KMS-11 (cell line): ENCODE measurements around the gene SHROOM2.

Experiments used
- H2AFZ ChIP-seq: fragments of 200-600 bp; sonication (generic); 2 replicates; pipeline ENCODE4 v1.6.1; 2016; ENCODE audit warnings: antibody characterized with exemption, mixed run types, low read depth
- H3K27ac ChIP-seq: fragments of 200-600 bp; sonication (generic); 2 replicates; pipeline ENCODE4 v1.6.1; 2016; ENCODE audit warnings: mild to moderate bottlenecking, mixed run types
- H3K27me3 ChIP-seq: fragments of 200-600 bp; sonication (generic); 2 replicates; pipeline ENCODE4 v1.6.1; 2017; ENCODE audit warnings: mild to moderate bottlenecking, low read depth, mixed run types, moderate library complexity; ENCODE audit not compliant: insufficient read depth
- H3K36me3 ChIP-seq: fragments of 200-600 bp; sonication (generic); 2 replicates; pipeline ENCODE4 v1.6.1; 2017; ENCODE audit warnings: mild to moderate bottlenecking, mixed run types; ENCODE audit not compliant: insufficient read depth
- H3K4me1 ChIP-seq: fragments of 200-600 bp; sonication (generic); 2 replicates; pipeline ENCODE4 v1.6.1; 2016; ENCODE audit warnings: mild to moderate bottlenecking, low read depth, mixed run types; ENCODE audit not compliant: poor library complexity, severe bottlenecking
- H3K4me2 ChIP-seq: fragments of 200-600 bp; sonication (generic); 2 replicates; pipeline ENCODE4 v1.7.0; 2016; ENCODE audit warnings: mild to moderate bottlenecking, mixed run types
- H3K4me3 ChIP-seq: fragments of 200-600 bp; sonication (generic); IDR thresholded peaks from 2 replicates; pipeline ENCODE4 v1.6.1; 2017; ENCODE audit warnings: low read depth, low read length, mixed read lengths; ENCODE audit not compliant: insufficient read depth
- H3K79me2 ChIP-seq: fragments of 200-600 bp; sonication (generic); 2 replicates; pipeline ENCODE4 v1.6.1; 2016; ENCODE audit warnings: low read depth, mixed run types; ENCODE audit not compliant: insufficient read depth
- H3K9ac ChIP-seq: fragments of 200-600 bp; sonication (generic); 2 replicates; pipeline ENCODE4 v1.6.1; 2016; ENCODE audit warnings: mild to moderate bottlenecking, mixed run types
- H4K20me1 ChIP-seq: fragments of 200-600 bp; sonication (generic); 2 replicates; pipeline ENCODE4 v1.6.1; 2016; ENCODE audit warnings: mild to moderate bottlenecking, mixed run types; ENCODE audit not compliant: insufficient read depth
- TF ChIP-seq, protein P1 (sequence below): fragments of 200-600 bp; sonication (generic); conservative IDR thresholded peaks from 2 replicates; pipeline ENCODE4 v1.6.1; 2017; ENCODE audit warnings: low read depth, mild to moderate bottlenecking, antibody characterized with exemption, low read length, moderate library complexity, mixed read lengths

SHROOM2 gene

DNA sequence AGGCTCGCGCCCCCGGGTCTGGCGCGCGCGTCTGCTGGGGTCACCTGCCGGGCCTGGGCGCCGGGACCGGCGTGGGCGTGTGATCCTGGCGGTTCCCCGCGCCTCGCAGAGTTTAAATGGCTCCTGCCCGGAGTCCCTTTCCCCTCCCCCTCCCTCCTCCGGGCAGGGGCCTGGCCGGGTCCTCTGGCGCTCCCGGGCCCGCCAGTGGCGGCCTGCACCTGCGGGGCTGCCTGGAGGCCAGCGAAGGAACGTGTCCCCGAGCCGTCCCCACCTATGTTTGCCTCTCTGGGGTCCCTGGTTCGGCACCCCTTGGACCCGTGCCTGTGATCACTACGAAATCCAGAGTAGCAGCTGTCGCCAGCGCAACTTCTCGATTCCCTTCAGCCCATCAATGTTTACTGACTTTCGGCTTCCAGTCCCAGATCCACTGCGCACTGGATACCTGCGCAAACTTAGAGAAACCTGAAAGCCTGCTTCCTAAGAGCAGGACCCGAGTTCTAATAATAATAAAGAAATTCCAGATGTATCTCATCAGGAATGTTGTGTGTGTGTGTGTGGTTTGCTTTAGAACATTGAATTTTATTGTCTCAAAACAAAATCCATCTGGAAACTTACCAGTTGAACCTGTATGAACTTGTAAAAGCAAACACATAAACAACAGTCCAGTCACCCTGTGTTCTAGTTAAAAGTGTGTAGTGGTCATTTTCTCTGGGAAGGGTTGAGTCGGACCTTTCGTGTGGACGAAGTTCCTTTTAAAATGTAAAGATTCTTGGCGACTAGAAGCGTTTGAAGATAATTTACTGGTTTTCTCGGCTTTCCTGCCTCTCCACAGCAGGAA, 788 bp downstream of the SHROOM2 start:
- H3K27me3 ChIP-seq, result no peaks in the 10 kb centered on the region; the same call in 1 of the 2 replicates
- H3K4me2 ChIP-seq, result peak overlapping the region; percentile 42; the same call in 1 of the 2 replicates
- H2AFZ ChIP-seq, result peak overlapping the region; percentile 38
- TF ChIP-seq, protein P1, sequence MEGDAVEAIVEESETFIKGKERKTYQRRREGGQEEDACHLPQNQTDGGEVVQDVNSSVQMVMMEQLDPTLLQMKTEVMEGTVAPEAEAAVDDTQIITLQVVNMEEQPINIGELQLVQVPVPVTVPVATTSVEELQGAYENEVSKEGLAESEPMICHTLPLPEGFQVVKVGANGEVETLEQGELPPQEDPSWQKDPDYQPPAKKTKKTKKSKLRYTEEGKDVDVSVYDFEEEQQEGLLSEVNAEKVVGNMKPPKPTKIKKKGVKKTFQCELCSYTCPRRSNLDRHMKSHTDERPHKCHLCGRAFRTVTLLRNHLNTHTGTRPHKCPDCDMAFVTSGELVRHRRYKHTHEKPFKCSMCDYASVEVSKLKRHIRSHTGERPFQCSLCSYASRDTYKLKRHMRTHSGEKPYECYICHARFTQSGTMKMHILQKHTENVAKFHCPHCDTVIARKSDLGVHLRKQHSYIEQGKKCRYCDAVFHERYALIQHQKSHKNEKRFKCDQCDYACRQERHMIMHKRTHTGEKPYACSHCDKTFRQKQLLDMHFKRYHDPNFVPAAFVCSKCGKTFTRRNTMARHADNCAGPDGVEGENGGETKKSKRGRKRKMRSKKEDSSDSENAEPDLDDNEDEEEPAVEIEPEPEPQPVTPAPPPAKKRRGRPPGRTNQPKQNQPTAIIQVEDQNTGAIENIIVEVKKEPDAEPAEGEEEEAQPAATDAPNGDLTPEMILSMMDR, result no peak
- H3K9ac ChIP-seq, result no peak overlapping the region
- no peak overlapping the region for H3K27ac ChIP-seq
- H3K4me3 ChIP-seq, result no peak overlapping the region
- H4K20me1 ChIP-seq, result no peaks in the 10 kb centered on the region
- no peaks in the 10 kb centered on the region for H3K79me2 ChIP-seq
- H3K36me3 ChIP-seq, result no peaks in the 10 kb centered on the region
- no peaks in the 10 kb centered on the region for H3K4me1 ChIP-seq

DNA sequence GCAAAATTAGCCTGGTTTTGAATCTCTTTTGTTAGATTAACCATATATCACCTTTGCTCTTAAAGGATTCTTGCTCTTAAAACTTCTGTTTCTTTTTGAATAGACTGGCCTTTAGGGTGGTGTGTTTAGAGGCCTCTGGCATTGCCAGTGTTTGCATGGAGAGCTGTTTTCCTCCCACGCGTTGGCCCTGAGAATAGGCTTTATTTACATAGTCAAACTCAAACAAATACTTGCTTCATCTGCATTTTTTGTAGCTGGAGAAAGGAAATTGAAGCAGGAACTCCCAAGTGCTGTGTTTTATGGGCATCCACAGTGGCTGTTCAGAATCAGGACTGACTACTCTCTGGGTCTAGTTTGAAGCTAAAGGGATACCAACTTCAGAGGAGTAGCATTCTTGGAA, 2.7 kb downstream of the SHROOM2 start:
- H3K27ac ChIP-seq, result no peak overlapping the region
- no peak overlapping the region for H3K4me2 ChIP-seq
- H3K36me3 ChIP-seq, result no peaks in the 10 kb centered on the region
- H3K4me1 ChIP-seq, result no peaks in the 10 kb centered on the region
- TF ChIP-seq, protein P1, result no peak
- H4K20me1 ChIP-seq, result no peaks in the 10 kb centered on the region
- no peaks in the 10 kb centered on the region; the same call in 1 of the 2 replicates for H3K27me3 ChIP-seq
- H2AFZ ChIP-seq, result no peak overlapping the region
- no peak overlapping the region for H3K9ac ChIP-seq
- no peaks in the 10 kb centered on the region for H3K79me2 ChIP-seq
- H3K4me3 ChIP-seq, result no peak overlapping the region

DNA sequence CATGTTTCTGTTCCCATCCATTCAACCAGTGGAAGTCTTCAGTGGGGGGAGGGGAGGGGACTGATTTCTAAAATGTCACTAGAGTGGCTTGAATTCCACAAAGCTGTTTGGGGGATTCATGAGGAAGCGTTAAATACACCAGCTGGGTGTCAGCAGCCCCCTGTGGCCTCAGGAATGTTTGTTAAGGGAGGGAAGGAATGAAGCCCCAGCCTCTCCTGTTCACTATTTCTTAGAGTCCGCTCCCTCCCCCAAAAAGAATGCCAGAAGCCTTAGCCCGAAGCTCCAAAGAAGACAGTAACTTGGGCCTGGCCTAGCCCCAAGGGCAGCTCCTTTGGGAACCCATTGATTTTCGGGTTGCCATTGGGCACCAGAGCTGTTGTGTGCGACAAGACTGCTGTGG, 3.3 kb downstream of the SHROOM2 start:
- H3K9ac ChIP-seq, result no peak overlapping the region
- no peak overlapping the region for H3K4me2 ChIP-seq
- no peaks in the 10 kb centered on the region; the same call in 1 of the 2 replicates for H3K27me3 ChIP-seq
- no peaks in the 10 kb centered on the region for H3K36me3 ChIP-seq
- no peak overlapping the region for H3K4me3 ChIP-seq
- no peaks in the 10 kb centered on the region for H4K20me1 ChIP-seq
- H2AFZ ChIP-seq, result no peak overlapping the region
- no peaks in the 10 kb centered on the region for H3K4me1 ChIP-seq
- H3K79me2 ChIP-seq, result no peaks in the 10 kb centered on the region
- no peak overlapping the region for H3K27ac ChIP-seq
- TF ChIP-seq, protein P1, result no peak

DNA sequence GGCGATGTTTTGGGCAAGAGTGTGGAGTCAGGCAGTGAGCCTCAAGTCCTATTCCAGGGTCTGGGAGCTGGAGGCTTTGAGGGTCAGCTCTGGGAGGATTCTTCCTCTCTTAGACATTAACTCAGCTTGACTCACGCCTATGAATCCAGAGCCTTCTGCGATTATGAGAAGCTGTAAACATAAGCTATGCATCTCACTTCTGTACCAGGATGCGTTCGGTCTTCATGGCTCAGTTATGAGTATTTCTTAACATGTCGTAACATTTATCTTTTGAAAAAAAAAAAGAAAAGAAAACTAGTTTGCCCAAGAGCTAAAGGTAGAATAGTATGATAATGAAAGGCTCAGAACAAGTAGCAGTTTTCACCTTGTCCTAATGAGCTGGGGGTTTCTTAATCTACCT, 4.6 kb downstream of the SHROOM2 start:
- no peak overlapping the region for H3K4me3 ChIP-seq
- no peak overlapping the region for H3K27ac ChIP-seq
- H3K4me1 ChIP-seq, result no peaks in the 10 kb centered on the region
- no peaks in the 10 kb centered on the region; the same call in 1 of the 2 replicates for H3K27me3 ChIP-seq
- no peak overlapping the region for H3K4me2 ChIP-seq
- H3K9ac ChIP-seq, result no peak overlapping the region
- H3K36me3 ChIP-seq, result no peaks in the 10 kb centered on the region
- no peaks in the 10 kb centered on the region for H3K79me2 ChIP-seq
- no peaks in the 10 kb centered on the region for H4K20me1 ChIP-seq
- no peak overlapping the region for H2AFZ ChIP-seq
- TF ChIP-seq, protein P1, result no peak
